ENCODE measurements around the gene EID2.

The EID2 gene

DNA sequence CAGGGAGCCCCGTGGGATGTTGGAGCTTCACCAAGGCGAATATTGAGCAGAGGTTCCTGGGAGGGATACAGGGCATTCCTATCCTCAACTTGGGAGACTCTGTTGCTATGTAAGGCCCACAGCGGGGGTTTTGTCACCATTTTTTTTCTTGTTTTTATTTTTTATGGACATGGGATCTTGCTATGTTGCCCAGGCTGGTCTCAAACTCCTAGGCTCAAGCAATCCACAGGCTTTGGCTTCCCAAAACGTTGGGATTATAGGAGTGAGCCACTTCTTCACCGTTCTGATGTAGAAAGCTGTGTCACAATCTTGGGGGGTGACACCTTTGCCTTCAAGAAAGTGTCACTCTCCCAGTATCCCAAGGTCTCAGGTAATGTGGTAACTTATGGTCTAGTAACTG lies 38.6 kb downstream of the EID2 start:
- no peak for DNase-seq (ENCODE audit: low read depth)

DNA sequence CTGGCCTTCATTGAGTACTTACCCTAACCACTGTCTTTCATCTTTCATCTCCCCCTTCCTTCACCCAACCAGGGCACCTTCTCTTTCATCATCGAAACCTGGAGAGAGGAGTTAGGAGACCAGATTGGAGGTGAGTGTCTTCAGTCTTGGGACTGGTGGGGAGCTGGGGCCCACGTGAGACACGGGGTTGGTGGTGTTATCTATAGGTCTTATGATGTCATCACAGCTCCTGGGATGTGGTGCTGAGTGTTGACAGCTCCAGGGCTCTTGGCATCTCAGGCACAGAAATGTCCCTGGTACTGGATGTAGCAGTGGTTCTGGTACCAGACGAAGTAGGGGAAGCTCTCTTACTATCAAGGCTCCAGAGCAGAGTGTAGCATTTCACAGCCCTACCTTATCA lies 39.4 kb downstream of the EID2 start:
- no peak for DNase-seq (ENCODE audit: low read depth)

DNA sequence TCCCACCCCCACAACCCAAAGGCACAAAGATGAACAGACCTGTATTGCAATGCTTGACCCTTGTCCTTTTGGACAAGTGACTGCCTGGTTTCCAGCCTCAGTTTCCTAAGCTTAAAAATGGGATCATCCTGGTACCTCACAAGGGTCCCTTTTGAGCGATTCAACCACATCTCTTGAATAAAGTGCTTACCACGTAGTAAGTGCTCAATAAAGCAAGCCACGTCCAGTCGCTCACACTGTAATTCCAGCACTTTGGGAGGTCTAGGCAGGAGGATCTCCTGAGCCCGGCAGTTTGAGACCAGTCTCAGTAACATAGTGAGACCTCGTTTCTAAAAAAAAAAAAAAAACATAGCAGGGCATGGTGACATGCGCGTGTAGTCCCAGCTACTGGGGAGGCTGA lies 40.0 kb downstream of the EID2 start:
- DNase-seq (ENCODE audit: low read depth), result no peak

DNA sequence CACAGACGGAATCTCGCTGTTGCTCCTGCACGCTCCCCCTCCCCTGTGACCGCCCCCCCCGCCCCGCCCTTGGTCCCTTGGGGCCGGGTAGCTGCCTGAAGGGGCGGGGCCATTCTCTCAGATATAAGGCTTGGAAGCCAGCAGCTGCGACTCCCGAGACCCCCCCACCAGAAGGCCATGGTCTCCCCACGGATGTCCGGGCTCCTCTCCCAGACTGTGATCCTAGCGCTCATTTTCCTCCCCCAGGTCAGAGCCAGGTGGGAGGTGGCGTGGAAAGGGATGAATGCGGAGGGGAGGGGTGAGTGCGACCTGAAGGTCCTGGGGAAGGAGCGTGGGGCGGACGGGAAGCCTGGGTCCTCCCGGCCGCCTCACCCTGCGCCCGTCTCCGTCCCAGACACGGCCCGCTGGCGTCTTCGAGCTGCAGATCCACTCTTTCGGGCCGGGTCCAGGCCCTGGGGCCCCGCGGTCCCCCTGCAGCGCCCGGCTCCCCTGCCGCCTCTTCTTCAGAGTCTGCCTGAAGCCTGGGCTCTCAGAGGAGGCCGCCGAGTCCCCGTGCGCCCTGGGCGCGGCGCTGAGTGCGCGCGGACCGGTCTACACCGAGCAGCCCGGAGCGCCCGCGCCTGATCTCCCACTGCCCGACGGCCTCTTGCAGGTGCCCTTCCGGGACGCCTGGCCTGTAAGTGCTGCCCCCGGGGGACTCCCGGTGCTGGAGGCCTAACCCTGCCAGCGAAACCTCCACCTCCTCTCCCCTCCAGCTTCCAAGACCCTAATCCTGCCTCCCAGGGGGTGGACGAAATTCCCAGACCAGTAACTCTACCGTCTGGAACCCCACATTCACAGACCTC lies 40.9 kb downstream of the EID2 start, which contains the start of gene DLL3:
Gene DLL3 (plus strand): TSS at position 150 of the 845 bp plus-strand sequence. CDS start 28 bp downstream, at position 178.
- DNase-seq (ENCODE audit: low read depth), result peak; percentile 23

DNA sequence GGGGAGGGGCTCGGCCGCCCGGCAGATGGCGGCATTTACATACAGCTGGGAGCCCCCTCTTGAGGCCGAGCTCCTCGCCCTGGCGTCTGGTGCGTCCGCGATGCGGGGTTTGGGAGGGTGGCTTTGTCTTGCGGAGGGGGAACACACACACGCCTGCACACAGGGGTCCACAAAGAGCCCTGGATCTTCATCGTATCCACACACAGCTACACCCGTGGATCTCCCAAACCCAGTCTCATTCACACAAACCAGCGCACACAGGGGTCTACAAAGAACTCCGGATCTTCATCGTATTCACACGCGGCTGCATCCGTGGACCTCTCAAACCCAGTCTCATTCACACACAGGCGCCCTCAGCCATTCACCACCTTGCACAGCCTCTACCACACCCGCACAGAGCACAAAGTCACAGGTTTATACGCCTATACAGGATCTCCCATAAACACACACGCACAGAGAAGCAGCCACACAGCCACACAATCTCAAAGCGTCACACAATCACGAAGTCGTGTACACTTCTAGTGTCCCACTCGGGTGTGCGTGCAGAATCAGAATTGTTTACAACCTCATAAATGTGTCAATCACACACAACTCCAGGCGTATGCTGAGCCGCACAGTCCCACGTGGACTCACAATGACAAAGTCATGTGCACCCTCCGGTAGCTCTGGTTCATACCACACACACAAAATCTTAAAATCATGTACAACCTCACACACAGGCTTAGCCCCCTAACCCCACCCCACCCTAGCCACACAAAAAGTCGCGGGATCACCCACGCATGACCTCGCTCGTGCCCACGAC lies 41.8 kb downstream of the EID2 start:
- DNase-seq (ENCODE audit: low read depth), result peak; percentile 39

DNA sequence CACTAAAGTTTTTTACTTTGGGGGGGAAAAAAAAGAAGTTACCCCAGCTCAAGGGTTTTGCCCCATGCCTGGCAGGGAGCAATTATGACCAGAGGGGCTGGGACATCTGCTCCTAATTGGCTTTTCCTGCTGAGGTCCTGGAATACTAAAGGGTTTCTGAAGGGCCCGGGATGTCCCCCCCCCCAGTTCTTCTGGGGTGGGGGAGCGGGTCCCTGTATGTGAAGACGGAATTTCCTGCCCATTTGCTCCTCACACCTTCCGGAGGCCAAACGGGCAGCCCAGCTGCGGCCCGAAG lies 42.3 kb downstream of the EID2 start:
- DNase-seq (ENCODE audit: low read depth), result no peak

DNA sequence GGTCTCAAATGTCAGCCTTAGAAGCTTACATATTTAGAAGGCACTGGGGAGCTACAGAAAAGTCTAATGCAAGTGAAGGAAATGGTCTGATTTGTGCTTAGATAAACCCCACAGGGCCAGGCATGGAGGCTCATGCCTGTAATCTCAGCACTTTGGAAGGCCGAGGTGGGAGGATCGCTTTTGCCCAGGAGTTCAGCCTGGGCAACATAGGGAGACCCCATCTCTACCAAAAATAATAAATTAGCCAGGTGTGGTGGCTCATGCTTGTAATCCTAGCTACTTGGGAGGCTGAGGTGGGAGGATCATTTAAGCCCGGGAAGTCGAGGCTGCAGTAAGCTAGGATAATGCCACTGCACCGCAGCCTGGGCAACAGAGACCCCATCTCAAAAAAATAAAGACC lies 43.9 kb downstream of the EID2 start:
- no peak for DNase-seq (ENCODE audit: low read depth)

DNA sequence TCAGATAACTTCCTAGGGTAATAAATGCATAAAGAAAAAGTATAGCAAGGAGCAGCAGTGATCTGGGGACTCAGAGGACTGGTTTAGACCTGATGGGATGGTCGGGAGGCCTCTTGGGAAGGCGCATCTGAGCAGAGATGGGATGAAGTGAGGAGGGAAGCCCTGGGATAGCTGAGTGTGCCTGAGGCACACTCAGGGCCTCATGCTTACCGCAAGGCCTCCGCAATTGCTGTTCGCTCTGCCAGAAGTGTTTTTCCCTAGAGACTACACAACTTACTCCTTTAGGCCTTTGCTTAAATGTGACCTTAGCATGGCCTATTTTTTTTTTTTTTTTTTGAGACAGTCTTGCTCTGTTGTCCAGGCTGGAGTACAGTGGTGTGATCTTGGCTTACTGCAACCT lies 45.3 kb downstream of the EID2 start:
- no peak for DNase-seq (ENCODE audit: low read depth)

DNA sequence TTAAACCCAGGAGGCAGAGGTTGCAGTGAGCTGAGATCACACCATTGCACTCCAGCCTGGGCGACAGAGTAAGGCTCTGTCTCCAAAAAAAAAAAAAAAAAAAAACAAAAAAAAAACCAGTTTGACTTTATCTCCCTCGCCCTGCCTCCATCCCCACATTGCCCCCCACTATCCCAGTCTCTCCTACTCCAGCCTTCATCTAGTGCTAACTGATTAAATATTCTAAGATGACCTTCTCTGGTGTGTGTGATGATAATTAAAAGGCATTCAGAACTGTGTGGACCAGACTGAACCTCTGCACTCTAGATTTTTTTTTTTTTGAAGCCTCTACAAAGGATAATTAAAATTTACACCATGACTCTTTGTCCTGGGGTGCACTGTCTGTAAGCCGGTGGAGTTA lies 47.2 kb downstream of the EID2 start:
- no peak for DNase-seq (ENCODE audit: low read depth)

DNA sequence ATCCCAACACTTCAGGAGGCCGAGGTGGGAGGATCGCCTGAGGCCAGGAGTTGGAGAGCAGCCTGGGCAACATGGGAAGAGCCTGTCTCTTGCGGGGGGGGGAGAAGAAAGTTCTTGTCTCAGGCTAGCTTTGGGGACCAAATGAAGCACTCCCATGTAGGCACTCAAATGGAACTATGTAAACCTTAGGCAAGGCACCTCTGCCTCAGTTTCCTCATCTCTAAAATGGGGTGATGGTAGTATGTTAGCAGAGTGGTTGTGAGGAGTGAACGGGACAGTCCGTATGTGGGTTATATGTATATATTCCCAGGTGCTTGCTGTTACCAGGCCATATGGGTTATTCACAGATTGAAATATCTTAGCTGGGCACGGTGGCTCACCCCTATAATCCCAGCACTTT lies 47.7 kb downstream of the EID2 start:
- DNase-seq (ENCODE audit: low read depth), result no peak

DNA sequence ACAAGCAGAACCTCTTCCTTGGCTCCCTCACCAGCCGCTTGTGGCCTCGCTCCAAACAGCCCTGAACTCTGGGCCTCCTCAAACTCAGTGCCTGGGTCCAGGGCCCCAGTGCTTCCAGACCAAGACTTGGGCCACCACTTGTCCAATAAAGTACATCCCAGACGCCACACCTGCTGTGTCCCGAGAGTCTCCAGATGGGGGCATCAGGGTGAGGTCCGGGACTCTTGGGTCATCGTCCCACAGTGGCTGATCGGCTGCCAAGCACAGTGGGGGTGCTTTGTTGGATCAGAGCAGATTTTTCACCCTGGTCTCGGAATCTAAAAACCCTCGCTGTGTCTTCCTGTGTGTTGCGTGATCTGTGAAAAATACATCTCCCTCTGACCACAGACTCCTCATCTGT lies 50.2 kb downstream of the EID2 start:
- DNase-seq (ENCODE audit: low read depth), result no peak
